Chondrocyte (in vitro differentiated cells): ENCODE results near the gene DDR1. TPM values are rescaled to one million over a fixed set of nuclear protein-coding genes. Genes with fewer than 3 reads are reported as not detected.

ENCODE experiments used
- DNase-seq: peaks from one replicate; pipeline ENCODE4 v3.0.0; 2021; ENCODE audit warnings: mixed read lengths, low spot score
- H3K27ac Mint-ChIP-seq: one replicate; pipeline ENCODE4 v1.8.0; 2021; ENCODE audit warnings: mild to moderate bottlenecking, moderate library complexity, mixed read lengths; ENCODE audit not compliant: unreplicated experiment
- H3K27me3 Mint-ChIP-seq: 2 replicates; pipeline ENCODE4 v1.8.0; 2021; ENCODE audit warnings: low read depth, mixed read lengths
- H3K36me3 Mint-ChIP-seq: 2 replicates; pipeline ENCODE4 v1.8.0; 2021; ENCODE audit warnings: low read depth, mixed read lengths
- H3K4me1 Mint-ChIP-seq: 2 replicates; pipeline ENCODE4 v1.8.0; 2021; ENCODE audit warnings: low read depth, mild to moderate bottlenecking, mixed read lengths
- H3K4me3 Mint-ChIP-seq: one replicate; pipeline ENCODE4 v1.8.0; 2021; ENCODE audit warnings: mild to moderate bottlenecking, moderate library complexity, mixed read lengths; ENCODE audit not compliant: unreplicated experiment
- H3K9me3 Mint-ChIP-seq: 2 replicates; pipeline ENCODE4 v1.8.0; 2021; ENCODE audit warnings: low read depth, mixed read lengths
- total RNA-seq: library from RNA; stranded (reverse); gene quantifications from 3 replicates; pipeline ENCODE4 v1.2.1, GENCODE V29; 2021
- TF ChIP-seq, protein P1 (sequence below): fragments of 200-600 bp; sonication (generic); IDR thresholded peaks from 2 replicates; pipeline ENCODE4 v1.5.0; 2021; ENCODE audit warnings: antibody characterized with exemption, mild to moderate bottlenecking, moderate library complexity

DDR1 gene
- total RNA-seq, 1 donor from 2014 or later = 112 TPM

DNA sequence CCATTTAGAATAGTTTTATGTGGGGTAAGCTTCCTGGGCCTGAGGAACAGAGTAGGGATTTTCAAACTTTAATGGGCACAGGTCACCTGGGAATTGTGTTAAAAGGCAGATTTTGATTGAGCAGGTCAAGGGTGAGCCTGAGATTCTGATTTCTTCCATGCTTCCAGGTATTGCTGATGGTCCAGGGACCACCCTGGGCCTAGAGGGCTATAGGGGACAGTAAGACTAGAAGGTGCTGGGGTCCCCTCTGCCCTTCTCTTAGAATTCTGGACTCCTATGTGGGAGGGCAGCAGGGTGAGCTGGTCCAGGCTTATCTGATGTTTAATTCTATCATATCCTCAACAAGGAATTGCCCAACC, 2.6 kb downstream of the DDR1 start:
- TF ChIP-seq, protein P1, sequence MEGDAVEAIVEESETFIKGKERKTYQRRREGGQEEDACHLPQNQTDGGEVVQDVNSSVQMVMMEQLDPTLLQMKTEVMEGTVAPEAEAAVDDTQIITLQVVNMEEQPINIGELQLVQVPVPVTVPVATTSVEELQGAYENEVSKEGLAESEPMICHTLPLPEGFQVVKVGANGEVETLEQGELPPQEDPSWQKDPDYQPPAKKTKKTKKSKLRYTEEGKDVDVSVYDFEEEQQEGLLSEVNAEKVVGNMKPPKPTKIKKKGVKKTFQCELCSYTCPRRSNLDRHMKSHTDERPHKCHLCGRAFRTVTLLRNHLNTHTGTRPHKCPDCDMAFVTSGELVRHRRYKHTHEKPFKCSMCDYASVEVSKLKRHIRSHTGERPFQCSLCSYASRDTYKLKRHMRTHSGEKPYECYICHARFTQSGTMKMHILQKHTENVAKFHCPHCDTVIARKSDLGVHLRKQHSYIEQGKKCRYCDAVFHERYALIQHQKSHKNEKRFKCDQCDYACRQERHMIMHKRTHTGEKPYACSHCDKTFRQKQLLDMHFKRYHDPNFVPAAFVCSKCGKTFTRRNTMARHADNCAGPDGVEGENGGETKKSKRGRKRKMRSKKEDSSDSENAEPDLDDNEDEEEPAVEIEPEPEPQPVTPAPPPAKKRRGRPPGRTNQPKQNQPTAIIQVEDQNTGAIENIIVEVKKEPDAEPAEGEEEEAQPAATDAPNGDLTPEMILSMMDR = no peak
- Mint-ChIP-seq H3K4me1 (peaks cover 69% of the 10 kb centered on the region), H3K36me3 (peaks cover 14% of the 10 kb centered on the region), H3K27ac (peak overlapping the region; percentile 87), H3K4me3 (peak overlapping the region; percentile 80), H3K9me3 (no peaks in the 10 kb centered on the region), H3K27me3 (no peaks in the 10 kb centered on the region)
- DNase-seq = no peak

DNA sequence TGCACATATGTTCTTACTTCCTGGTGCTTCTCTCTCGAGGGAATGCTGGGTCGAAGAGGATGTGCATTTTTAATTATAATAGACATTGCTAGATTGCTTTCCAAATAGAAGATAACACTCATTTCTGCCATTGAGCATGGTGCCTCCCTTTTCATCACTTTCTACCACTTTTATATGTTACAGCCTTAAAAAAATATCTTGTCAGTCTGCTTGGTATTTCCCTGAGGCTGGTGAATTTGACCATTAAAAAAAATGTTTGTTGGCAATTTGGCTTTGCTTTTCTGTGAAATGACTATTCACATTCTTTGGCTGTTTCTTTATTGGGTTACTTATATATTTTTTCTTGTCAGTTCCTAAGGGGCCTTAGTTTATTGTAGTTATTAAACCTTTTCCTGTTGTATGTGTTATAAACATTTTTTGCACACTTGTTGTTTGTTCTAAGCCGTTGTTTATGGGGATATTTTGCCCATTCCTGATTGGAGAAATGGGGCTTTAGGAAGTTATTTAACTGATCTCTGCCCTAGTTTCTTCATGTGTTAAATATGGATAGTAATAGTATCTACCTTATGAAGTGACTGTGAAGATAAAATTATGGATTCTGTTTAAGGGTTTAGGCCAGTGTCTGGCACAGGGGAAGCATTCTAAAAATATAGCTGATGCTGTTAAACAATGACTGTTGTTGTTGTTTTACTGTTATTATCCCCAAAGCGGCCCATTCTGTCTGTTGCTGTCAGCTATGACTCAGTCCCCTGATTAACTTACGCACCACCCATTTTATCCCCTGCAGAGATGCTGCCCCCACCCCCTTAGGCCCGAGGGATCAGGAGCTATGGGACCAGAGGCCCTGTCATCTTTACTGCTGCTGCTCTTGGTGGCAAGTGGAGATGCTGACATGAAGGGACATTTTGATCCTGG, 3.8 kb downstream of the DDR1 start:
- Mint-ChIP-seq H3K9me3 (no peaks in the 10 kb centered on the region), H3K27ac (peak overlapping the region; percentile 52), H3K4me3 (peak overlapping the region; percentile 7), H3K4me1 (peaks cover 56% of the 10 kb centered on the region), H3K27me3 (no peaks in the 10 kb centered on the region), H3K36me3 (peaks cover 21% of the 10 kb centered on the region)
- DNase-seq = no peak
- TF ChIP-seq, protein P1 = no peak

DNA sequence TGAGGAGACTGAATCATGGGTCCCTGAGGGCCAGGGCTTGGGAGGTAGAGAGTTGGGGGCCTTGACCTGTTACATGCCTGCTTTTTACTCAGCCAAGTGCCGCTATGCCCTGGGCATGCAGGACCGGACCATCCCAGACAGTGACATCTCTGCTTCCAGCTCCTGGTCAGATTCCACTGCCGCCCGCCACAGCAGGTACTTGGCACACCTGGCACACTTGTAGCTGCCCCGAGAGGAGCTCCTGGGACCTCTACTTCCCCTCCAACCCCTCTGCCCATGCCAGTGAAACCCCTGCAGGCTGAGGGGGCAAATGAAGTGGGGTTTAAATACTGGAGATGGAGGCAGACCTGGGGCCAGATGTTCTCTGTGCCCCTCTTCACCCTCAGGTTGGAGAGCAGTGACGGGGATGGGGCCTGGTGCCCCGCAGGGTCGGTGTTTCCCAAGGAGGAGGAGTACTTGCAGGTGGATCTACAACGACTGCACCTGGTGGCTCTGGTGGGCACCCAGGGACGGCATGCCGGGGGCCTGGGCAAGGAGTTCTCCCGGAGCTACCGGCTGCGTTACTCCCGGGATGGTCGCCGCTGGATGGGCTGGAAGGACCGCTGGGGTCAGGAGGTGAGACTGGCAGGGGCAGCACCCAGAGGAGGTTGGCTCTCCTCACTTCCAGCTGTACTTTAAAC, 4.6 kb downstream of the DDR1 start:
- DNase-seq = no peak
- H3K27me3 Mint-ChIP-seq = no peaks in the 10 kb centered on the region
- peak overlapping the region; percentile 52 for H3K27ac Mint-ChIP-seq
- H3K36me3 Mint-ChIP-seq = peaks cover 21% of the 10 kb centered on the region
- TF ChIP-seq, protein P1 = no peak
- no peak overlapping the region for H3K4me3 Mint-ChIP-seq
- peaks cover 49% of the 10 kb centered on the region for H3K4me1 Mint-ChIP-seq
- no peaks in the 10 kb centered on the region for H3K9me3 Mint-ChIP-seq

DNA sequence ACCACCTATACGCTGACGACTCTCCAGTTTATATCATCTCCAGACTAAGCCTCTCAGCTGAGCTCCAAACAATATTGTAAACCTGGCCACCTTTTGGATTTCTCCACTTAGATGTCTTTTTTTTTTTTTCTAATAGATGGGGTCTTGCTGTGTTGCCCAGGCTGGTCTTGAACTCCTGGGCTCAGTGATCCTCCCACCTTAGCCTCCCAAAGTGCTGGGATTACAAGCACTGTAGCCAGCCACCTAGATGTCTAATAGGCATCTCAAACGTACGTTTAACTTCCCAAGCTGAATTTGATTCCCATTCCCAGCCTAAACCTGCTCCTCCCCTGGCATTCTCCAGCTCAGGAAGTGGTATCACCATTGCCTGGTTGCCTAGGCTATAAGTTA, 5.2 kb downstream of the DDR1 start:
- no peak overlapping the region for H3K4me3 Mint-ChIP-seq
- H3K9me3 Mint-ChIP-seq = no peaks in the 10 kb centered on the region
- H3K27me3 Mint-ChIP-seq = no peaks in the 10 kb centered on the region
- peaks cover 24% of the 10 kb centered on the region for H3K36me3 Mint-ChIP-seq
- DNase-seq = no peak
- TF ChIP-seq, protein P1 = no peak
- no peak overlapping the region for H3K27ac Mint-ChIP-seq
- H3K4me1 Mint-ChIP-seq = peaks cover 49% of the 10 kb centered on the region

DNA sequence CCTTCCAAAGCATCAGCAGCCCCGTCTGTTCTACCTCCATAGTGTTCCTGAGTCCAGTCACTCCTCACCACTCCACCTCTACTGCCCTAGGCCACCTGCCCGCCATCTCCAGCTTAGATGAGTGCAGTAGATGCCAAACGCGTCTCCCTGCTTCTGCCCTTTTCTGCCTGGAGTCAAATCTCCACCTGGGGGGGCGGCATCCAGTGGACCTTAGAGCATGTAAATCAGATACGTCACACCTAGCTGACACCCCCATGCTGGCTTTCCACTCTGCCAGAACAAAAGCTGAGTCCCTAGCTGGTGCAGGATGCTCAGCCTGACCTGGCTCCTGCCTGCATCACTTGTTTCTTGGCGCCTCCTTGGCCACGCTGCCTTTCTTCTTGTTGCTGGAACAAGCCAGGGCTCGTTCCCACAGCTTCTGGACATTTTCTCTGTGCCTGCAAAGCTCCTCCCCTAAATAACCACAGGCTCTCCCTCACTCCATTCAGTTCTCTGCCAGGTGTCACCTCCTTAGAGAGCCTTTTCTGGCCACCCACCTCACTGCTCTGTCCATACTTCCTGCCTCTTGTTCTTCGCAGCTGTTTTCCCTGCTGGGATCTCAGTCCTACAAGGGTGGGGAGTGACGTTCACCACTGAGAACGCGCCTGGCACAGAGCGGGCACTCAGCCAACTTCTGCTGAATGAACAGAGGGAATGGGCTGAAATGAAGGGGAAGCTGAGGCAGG, 5.8 kb downstream of the DDR1 start:
- Mint-ChIP-seq H3K4me3 (no peak overlapping the region), H3K9me3 (no peaks in the 10 kb centered on the region), H3K4me1 (peaks cover 49% of the 10 kb centered on the region), H3K27me3 (no peaks in the 10 kb centered on the region), H3K27ac (no peak overlapping the region), H3K36me3 (peaks cover 30% of the 10 kb centered on the region)
- DNase-seq = no peak
- TF ChIP-seq, protein P1 = no peak
